Measurements from ENCODE around the gene PDIA5.

The PDIA5 gene

DNA sequence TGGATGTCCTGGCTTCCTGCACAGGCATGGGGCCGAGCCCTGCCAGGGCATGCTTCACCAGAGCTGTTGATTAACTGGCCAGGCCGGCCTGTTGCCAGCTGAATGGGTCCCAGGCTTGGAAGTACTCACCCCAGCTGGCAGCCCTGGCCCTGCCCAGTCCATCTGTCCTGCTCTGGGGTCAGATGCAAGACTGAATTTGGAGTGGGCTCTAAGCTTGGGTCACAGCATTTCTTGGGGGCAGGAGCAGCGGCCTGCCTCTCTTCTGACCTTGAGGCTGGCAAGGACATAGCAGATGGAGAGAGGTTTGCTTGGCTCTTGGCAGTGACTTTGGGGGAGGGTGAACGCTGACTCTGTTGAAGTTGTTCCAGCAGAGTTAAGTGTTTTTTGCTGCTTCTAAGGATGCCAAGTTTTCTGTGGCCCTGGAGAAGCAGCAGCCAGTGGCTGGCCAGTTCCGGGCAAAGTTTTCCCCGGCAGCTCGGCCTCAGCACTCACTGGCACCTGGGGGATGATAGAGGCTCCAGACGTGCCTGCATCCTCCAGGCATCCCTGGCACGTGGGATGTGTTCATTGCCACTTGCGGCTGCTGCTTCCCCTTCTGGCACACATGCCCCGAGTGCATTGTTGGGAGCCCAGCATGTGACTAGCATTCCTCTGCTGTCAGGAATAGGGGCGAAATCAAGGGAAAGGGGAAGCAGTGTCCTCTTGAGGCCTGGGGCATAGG is 22.9 kb downstream of the PDIA5 start:
- no peak for DNase-seq (ENCODE audit: extremely low read depth in 1 of 2, low read depth in 1 of 2)

DNA sequence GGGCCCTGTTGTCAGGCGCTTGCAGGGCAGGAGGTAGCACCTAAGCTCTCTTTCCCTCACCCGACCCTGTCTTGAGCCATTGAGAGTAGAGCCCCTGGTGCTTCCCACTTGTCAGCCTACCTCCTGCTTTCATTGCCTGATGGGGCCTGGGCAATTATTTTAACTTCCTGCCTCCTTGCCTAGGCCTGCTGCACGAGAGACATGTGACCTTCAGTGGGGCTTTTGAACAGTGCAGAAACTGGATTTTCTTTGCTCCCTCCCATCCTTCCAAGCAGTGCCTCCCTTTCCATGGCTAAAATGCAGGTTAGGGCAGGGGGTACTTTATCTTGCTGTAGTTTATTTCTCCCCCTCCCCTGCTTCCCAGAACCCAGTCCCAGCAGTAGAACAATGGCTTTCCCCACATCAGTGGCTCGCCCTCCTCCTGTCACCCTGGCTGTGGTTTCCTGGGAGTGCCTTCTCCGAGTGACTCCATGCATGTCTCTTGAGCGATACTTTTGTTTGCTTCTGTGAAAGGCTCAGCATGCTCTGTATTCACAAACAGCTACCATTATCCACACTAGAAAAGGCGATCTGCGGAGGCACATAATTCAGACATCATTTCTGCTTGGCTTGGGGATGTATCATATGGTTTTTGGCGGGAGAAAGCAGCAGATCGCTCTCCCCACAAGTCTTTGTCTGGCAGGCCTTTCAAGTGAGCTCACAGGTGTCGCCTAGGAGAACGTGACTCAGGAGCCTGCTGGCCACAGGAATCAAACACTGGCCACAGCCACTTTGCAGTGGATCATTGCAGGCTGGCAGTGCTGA is 24.1 kb downstream of the PDIA5 start:
- DNase-seq (ENCODE audit: extremely low read depth in 1 of 2, low read depth in 1 of 2), result no peak

GRCh38 chr3:123092243-123092642 is 25.4 kb downstream of the PDIA5 start:
- DNase-seq (ENCODE audit: extremely low read depth in 1 of 2, low read depth in 1 of 2), result no peak

- DNase-seq (ENCODE audit: extremely low read depth in 1 of 2, low read depth in 1 of 2), result no peak
These were observed 26.9 kb downstream of the PDIA5 start for GRCh38 chr3:123093696-123094095.

DNA sequence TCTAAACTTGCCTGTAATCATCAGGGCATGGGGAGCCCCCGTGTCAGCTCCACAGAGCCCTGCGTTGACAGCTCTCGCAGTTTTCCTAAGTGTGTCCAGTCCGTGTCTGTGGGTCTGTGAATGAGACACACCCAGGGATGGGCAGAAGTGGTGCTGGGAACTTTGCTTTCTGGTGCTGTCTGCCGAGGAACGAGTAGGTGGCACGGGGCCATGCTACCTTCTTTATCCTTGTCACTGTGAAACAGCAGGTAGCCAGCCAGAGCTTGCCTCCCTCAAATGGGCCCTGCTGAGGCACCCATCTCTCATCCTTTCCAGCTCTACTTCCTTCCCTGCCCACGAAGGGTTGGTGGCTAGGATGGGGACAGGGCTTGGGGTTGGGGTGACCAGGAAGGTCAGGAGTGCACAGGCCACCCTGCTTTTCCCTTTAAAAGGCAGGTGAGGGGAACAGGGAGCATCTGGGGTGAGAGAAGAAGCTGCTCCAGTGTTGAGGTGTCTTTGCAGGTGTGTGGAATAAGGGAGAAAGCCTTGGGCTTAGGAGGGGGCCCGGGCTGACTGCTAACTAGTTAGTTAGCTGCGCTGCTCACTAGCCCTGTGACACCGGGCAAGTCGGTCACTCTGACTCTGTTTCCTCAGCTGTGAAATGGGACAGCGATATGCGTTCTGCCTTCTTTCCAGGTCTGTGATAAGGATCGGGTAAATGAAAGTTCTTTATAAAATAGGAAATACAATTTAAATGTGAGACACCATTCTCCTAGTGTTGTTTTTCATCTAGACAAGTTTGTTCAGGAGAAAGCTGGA is 27.9 kb downstream of the PDIA5 start:
- DNase-seq (ENCODE audit: extremely low read depth in 1 of 2, low read depth in 1 of 2), result no peak

DNA sequence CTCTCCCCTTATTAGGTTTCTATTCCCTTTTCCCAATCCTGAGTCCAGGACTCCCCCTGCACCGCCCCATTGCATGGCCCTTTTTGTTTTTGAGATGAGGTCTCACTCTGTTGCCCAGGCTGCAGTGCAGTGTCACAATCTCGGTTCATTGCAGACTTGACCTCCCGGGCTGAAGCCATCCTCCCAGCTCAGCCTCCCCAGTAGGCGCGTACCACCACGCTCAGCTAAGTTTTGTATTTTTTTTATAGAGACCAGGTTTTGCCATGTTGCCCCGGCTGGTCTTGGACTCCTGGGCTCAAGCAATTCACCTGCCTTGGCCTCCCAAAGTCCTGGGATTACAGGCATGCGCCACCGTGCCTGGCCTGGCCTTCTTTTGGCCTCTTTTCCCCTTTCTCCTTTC is 29.3 kb downstream of the PDIA5 start:
- no peak for DNase-seq (ENCODE audit: extremely low read depth in 1 of 2, low read depth in 1 of 2)

DNA sequence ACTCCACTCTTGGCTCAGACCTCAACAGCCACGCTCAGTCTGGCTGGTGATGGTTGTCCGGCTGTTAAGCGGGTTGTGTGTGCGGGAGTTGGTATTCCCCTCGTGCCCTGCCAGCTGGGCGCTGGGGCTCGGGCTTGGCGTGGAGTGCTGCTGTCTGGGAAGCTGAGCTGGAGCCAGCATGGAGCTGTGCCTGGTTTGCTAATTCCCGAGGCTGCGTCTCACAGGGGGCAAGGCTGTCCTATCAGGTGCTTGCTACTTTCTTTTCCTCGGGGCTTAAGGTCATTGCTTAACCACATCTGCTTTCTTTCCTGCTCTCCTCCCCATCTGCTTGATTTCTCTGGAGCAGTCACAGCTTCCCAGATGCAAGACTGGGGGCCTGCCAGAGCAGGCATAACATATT is 29.9 kb downstream of the PDIA5 start:
- no peak for DNase-seq (ENCODE audit: extremely low read depth in 1 of 2, low read depth in 1 of 2)

GRCh38 chr3:123098426-123099330 is 31.9 kb downstream of the PDIA5 start:
- DNase-seq (ENCODE audit: extremely low read depth in 1 of 2, low read depth in 1 of 2), result no peak

DNA sequence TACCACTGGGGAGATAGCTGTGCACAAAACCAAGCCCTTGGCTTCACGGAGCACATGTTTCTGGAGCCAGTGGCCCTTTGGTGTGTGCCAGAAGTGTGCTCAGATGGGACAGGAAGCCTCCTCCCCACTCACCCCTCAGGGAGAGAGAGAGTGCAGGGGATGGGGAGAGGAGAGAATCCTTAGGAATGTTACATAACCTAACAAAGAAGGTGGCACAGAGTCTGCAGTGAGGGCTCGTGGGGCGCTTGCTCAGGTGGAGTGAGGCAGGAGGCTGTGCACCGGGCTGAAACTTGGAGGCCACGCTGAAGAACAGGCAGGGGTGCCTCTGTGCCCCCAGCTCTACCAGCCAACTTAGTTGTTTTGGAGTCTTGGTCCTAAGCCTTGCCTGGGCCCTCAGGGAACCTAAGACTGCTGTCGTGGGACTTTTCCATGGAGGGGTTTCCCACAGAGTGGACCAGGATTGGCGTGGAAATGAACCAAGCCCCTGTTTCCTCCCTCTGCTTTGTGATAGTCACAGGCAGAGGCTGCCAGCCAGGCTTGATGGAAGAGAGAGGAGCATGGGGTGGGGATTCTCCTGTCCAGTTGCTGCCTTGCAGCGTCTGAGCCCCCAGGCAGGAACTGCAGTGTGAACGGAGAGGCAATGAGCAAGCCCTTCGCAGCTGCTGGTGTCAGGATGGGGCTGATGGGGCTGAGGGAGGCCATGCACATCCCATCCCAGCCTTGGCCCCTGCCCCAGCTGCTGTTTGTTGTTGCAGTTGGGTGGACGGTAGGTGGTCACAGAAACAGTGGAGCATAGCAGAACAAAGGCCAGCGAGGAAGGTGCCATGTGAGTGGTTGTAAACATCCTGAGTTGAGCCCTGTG is 32.7 kb downstream of the PDIA5 start:
- DNase-seq (ENCODE audit: extremely low read depth in 1 of 2, low read depth in 1 of 2), result no peak

- no peak for DNase-seq (ENCODE audit: extremely low read depth in 1 of 2, low read depth in 1 of 2)
These were observed 33.5 kb downstream of the PDIA5 start for GRCh38 chr3:123100193-123100776.

DNA sequence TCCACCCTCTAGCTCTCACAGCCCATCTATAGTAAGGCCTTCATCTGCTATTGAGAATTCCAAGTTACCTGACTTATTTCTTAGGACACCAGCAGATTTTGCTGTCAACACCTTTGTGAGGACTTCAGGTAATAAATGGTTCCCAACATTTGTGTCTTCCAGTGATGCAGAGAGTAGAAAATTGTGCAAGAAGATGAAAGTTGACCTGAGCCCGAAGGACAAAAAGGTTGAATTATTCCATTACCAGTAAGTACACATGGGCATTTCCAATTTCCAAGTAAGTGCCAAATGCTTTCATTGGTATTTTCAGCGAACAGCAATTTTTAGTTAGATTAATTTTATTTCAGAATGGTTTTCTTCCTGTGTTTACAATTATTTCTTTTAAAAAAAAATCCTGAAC is 35.4 kb downstream of the PDIA5 start:
- DNase-seq (ENCODE audit: extremely low read depth in 1 of 2, low read depth in 1 of 2), result no peak

GRCh38 chr3:123102826-123103225 is 36.0 kb downstream of the PDIA5 start:
- DNase-seq (ENCODE audit: extremely low read depth in 1 of 2, low read depth in 1 of 2), result no peak

DNA sequence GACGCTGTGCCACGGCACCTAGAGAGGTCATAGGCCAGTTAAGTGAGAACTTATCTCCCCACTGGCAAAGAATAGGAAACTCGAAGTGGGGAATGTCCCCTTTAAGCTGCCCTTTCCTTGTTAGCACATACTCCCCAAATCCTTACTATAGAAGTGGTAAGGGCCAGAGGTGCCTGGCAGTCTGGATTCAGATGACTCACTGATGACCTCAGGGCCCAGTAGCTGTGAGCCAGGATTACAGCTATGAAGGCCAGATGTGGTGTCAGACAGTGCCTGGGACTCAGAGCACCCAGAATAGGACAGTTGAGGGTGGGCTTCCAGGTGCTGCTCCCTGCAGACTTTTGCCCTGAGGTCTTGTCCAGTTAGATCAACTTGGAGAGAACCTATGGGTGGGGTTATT is 37.7 kb downstream of the PDIA5 start:
- no peak for DNase-seq (ENCODE audit: extremely low read depth in 1 of 2, low read depth in 1 of 2)

GRCh38 chr3:123105201-123106189 is 38.7 kb downstream of the PDIA5 start:
- DNase-seq (ENCODE audit: extremely low read depth in 1 of 2, low read depth in 1 of 2), result no peak

DNA sequence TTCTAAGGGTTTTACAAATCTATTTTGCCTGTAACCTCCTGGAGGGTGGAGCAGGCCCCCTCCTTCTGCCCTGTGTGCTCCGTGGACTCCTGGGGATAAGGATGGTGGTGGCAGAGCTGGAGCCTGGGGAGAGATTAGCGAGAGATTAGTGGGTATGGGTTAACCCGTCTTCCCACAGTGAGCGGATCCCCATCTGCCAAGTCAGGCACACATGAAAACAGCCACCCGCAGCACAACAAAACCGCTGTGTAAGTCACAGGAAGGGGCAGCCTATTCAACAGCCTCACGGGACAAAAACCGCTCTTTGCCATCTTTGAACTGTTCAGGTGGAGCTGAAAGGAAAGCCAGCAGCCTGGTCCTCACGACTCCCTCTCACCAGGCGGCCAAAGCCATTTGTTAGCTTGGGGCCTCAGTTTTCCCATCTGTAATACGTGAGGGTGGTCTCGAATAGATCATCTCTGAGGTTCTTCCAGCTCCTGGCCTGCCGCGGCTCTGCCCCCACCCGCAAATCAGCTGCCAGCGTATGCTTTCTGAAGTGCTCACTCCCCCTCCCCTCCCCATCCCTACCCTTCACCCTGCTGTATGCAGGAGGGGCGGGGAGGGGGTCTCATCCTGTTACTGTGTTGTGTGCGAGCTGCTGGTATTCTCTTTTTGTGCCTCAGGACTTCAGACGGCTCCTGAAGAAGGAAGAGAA is 43.6 kb downstream of the PDIA5 start:
- DNase-seq (ENCODE audit: extremely low read depth in 1 of 2, low read depth in 1 of 2), result no peak

GRCh38 chr3:123110976-123111615 is 44.3 kb downstream of the PDIA5 start:
- DNase-seq (ENCODE audit: extremely low read depth in 1 of 2, low read depth in 1 of 2), result no peak

DNA sequence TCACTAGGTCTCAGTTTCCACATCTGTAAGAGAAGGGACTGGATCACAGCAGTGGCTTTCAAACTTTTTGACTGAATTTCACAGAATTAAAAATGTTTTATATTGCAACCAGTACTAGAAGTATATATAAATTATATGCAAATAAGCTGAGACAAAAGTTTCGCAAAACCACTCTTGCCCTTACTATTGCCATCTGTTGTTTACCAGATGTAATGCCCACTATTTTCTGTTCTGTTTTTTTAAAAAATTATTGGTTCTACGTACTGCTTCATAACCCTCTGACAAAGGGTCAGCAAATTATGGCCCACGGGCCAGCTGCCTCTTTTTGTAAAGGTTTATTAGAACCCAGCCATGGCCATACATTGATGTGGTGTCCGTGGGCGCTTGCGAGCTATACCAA is 44.8 kb downstream of the PDIA5 start:
- no peak for DNase-seq (ENCODE audit: extremely low read depth in 1 of 2, low read depth in 1 of 2)
